ENCODE results near the gene FAM227B.

Gene FAM227B

DNA sequence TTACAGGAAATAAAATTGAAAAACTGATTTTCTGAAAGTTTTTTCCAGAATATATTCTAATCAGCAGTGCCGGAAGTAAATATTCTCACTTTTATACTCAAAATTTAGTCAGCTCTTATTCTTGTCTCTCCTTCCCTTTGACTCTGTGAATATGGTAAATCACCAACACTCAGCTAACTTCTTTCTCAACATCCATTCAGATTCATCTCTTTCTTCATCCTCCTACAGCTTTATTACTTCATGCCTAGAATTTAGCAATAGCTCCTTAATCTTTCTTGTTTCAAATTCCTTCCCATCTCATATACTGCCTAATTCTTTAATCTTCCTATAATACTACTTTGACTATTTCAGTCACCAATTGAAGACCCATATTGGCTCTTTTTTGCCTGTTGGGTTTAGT, 129.7 kb downstream of the FAM227B start:
- no peak for TF ChIP-seq YY1 (IDR thresholded peaks at IDR 0.05; ENCODE audit: low read depth)
- TF ChIP-seq TAF1 (IDR thresholded peaks at IDR 0.05; ENCODE audit: low read depth) = no peak
- TF ChIP-seq TEAD4 (IDR thresholded peaks at IDR 0.05) = no peak
- TF ChIP-seq EGR1 (IDR thresholded peaks at IDR 0.05) = no peak
- no peak for TF ChIP-seq ZBTB7A (IDR thresholded peaks at IDR 0.05; ENCODE audit: low read depth)
- no peak for TF ChIP-seq FOXM1 (IDR thresholded peaks at IDR 0.05; ENCODE audit: borderline replicate concordance, low read depth)
- no peak for TF ChIP-seq RAD21 (IDR thresholded peaks at IDR 0.05; ENCODE audit: low read depth)
- TF ChIP-seq MAX (IDR thresholded peaks at IDR 0.05) = no peak
- TF ChIP-seq, protein P1, sequence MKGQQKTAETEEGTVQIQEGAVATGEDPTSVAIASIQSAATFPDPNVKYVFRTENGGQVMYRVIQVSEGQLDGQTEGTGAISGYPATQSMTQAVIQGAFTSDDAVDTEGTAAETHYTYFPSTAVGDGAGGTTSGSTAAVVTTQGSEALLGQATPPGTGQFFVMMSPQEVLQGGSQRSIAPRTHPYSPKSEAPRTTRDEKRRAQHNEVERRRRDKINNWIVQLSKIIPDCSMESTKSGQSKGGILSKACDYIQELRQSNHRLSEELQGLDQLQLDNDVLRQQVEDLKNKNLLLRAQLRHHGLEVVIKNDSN (IDR thresholded peaks at IDR 0.05) = no peak
- TF ChIP-seq REST (IDR thresholded peaks at IDR 0.05; ENCODE audit: low read depth) = no peak
- no peak for TF ChIP-seq CEBPB (IDR thresholded peaks at IDR 0.05)
- no peak for TF ChIP-seq EP300 (IDR thresholded peaks at IDR 0.05; ENCODE audit: borderline replicate concordance)

DNA sequence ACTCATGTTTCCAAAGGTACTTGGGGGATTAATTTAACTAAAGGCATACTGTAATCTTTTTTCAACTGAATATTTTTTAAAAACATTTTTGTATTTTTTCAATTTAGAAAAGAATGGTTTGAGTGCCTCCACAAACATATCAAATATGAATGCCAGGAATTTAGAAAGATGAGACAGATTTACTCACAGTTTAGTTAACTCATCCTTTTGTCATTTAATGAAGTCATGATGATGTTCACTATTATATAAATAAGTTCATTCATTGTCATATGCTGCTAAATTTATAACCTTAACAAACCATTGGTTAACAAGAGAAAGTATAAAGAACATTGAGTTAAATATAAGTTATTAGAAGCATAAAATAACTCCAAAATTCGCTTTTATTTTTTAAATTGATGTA, 147.6 kb downstream of the FAM227B start:
- TF ChIP-seq TCF12 (IDR thresholded peaks at IDR 0.05; ENCODE audit: low read depth) (no peak), ZBTB7A (IDR thresholded peaks at IDR 0.05; ENCODE audit: low read depth) (no peak), CREB1 (IDR thresholded peaks at IDR 0.05; ENCODE audit: low read depth) (no peak), REST (IDR thresholded peaks at IDR 0.05; ENCODE audit: low read depth) (no peak), TEAD4 (IDR thresholded peaks at IDR 0.05) (no peak), TAF1 (IDR thresholded peaks at IDR 0.05; ENCODE audit: low read depth) (no peak), RAD21 (IDR thresholded peaks at IDR 0.05; ENCODE audit: low read depth) (no peak), YY1 (IDR thresholded peaks at IDR 0.05; ENCODE audit: low read depth) (no peak), EGR1 (IDR thresholded peaks at IDR 0.05) (no peak), CEBPB (IDR thresholded peaks at IDR 0.05) (no peak), FOXM1 (IDR thresholded peaks at IDR 0.05; ENCODE audit: borderline replicate concordance, low read depth) (no peak), EP300 (IDR thresholded peaks at IDR 0.05; ENCODE audit: borderline replicate concordance) (no peak), NFIC (IDR thresholded peaks at IDR 0.05) (no peak), MAX (IDR thresholded peaks at IDR 0.05) (no peak)
- TF ChIP-seq, protein P1 (IDR thresholded peaks at IDR 0.05) = no peak

GRCh38 chr15:49472338-49472737, 148.3 kb downstream of the FAM227B start:
- TF ChIP-seq MAX (IDR thresholded peaks at IDR 0.05) = no peak
- TF ChIP-seq RAD21 (IDR thresholded peaks at IDR 0.05; ENCODE audit: low read depth) = no peak
- no peak for TF ChIP-seq EP300 (IDR thresholded peaks at IDR 0.05; ENCODE audit: borderline replicate concordance)
- TF ChIP-seq TAF1 (IDR thresholded peaks at IDR 0.05; ENCODE audit: low read depth) = no peak
- TF ChIP-seq ZBTB7A (IDR thresholded peaks at IDR 0.05; ENCODE audit: low read depth) = no peak
- TF ChIP-seq CREB1 (IDR thresholded peaks at IDR 0.05; ENCODE audit: low read depth) = no peak

DNA sequence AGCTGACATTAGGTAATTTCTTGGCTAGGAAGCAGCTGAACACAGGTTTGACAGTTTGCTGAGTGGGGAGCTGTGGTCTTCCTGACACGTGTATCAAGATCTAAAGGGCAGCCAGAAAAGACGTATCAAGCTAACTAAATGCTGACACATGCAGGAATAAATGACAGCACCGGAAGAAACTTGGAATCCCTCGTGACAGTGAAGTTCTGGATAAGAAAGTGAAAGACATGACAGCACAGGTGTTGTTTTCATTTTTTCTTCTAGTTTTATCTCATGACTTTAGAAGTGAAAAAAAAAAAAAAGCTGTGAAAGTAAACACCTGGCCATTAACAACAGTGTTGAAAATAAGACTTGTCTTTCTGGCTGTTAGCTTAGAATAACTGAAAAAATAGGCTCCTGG, 148.9 kb downstream of the FAM227B start:
- TF ChIP-seq YY1 (IDR thresholded peaks at IDR 0.05; ENCODE audit: low read depth) (no peak), TEAD4 (IDR thresholded peaks at IDR 0.05) (no peak), REST (IDR thresholded peaks at IDR 0.05; ENCODE audit: low read depth) (no peak), EP300 (IDR thresholded peaks at IDR 0.05; ENCODE audit: borderline replicate concordance) (no peak), EGR1 (IDR thresholded peaks at IDR 0.05) (no peak), RAD21 (IDR thresholded peaks at IDR 0.05; ENCODE audit: low read depth) (no peak), NFIC (IDR thresholded peaks at IDR 0.05) (no peak), TAF1 (IDR thresholded peaks at IDR 0.05; ENCODE audit: low read depth) (no peak), FOXM1 (IDR thresholded peaks at IDR 0.05; ENCODE audit: borderline replicate concordance, low read depth) (no peak), MAX (IDR thresholded peaks at IDR 0.05) (no peak), ZBTB7A (IDR thresholded peaks at IDR 0.05; ENCODE audit: low read depth) (no peak), TCF12 (IDR thresholded peaks at IDR 0.05; ENCODE audit: low read depth) (no peak), CEBPB (IDR thresholded peaks at IDR 0.05) (no peak), CREB1 (IDR thresholded peaks at IDR 0.05; ENCODE audit: low read depth) (no peak)
- TF ChIP-seq, protein P1 (IDR thresholded peaks at IDR 0.05) = no peak
